ENCODE measurements around the gene DDHD1.

The DDHD1 gene

GRCh38 chr14:53035336-53036210 is 117.5 kb downstream of the DDHD1 start:
- H3K4me3 ChIP-seq (ENCODE audit: low read depth, low read length), result no peak overlapping the region

- no peak overlapping the region for H3K4me3 ChIP-seq (ENCODE audit: low read depth, low read length)
These were observed 118.4 kb downstream of the DDHD1 start for GRCh38 chr14:53034688-53035230.

- H3K4me3 ChIP-seq (ENCODE audit: low read depth, low read length), result no peak overlapping the region
These were observed 119.1 kb downstream of the DDHD1 start for GRCh38 chr14:53034036-53034435.

GRCh38 chr14:53032838-53033390 is 120.2 kb downstream of the DDHD1 start:
- H3K4me3 ChIP-seq (ENCODE audit: low read depth, low read length), result no peak overlapping the region

- H3K4me3 ChIP-seq (ENCODE audit: low read depth, low read length), result no peak overlapping the region
These were observed 120.8 kb downstream of the DDHD1 start for GRCh38 chr14:53032161-53032803.

- no peak overlapping the region for H3K4me3 ChIP-seq (ENCODE audit: low read depth, low read length)
These were observed 125.6 kb downstream of the DDHD1 start for GRCh38 chr14:53027562-53027961.

- H3K4me3 ChIP-seq (ENCODE audit: low read depth, low read length), result no peak overlapping the region
These were observed 126.1 kb downstream of the DDHD1 start for GRCh38 chr14:53027041-53027440.

GRCh38 chr14:53023325-53023724 is 129.8 kb downstream of the DDHD1 start:
- H3K4me3 ChIP-seq (ENCODE audit: low read depth, low read length), result no peak overlapping the region

GRCh38 chr14:53022593-53022992 is 130.5 kb downstream of the DDHD1 start:
- H3K4me3 ChIP-seq (ENCODE audit: low read depth, low read length), result no peak overlapping the region

GRCh38 chr14:53020193-53020932 is 132.8 kb downstream of the DDHD1 start:
- H3K4me3 ChIP-seq (ENCODE audit: low read depth, low read length), result no peak overlapping the region

- no peak overlapping the region for H3K4me3 ChIP-seq (ENCODE audit: low read depth, low read length)
These were observed 133.7 kb downstream of the DDHD1 start for GRCh38 chr14:53019406-53019805.

- H3K4me3 ChIP-seq (ENCODE audit: low read depth, low read length), result no peak overlapping the region
These were observed 135.3 kb downstream of the DDHD1 start for GRCh38 chr14:53017837-53018236.

- H3K4me3 ChIP-seq (ENCODE audit: low read depth, low read length), result no peak overlapping the region
These were observed 136.2 kb downstream of the DDHD1 start for GRCh38 chr14:53016919-53017318.

- H3K4me3 ChIP-seq (ENCODE audit: low read depth, low read length), result no peak overlapping the region
These were observed 136.6 kb downstream of the DDHD1 start for GRCh38 chr14:53016491-53016890.

- H3K4me3 ChIP-seq (ENCODE audit: low read depth, low read length), result no peak overlapping the region
These were observed 142.1 kb downstream of the DDHD1 start for GRCh38 chr14:53011053-53011462.

GRCh38 chr14:53010193-53011040 is 142.7 kb downstream of the DDHD1 start:
- no peak overlapping the region for H3K4me3 ChIP-seq (ENCODE audit: low read depth, low read length)

- no peak overlapping the region for H3K4me3 ChIP-seq (ENCODE audit: low read depth, low read length)
These were observed 146.1 kb downstream of the DDHD1 start for GRCh38 chr14:53006931-53007562.

- H3K4me3 ChIP-seq (ENCODE audit: low read depth, low read length), result no peak overlapping the region
These were observed 148.1 kb downstream of the DDHD1 start for GRCh38 chr14:53004976-53005375.

- H3K4me3 ChIP-seq (ENCODE audit: low read depth, low read length), result no peak overlapping the region
These were observed 149.3 kb downstream of the DDHD1 start for GRCh38 chr14:53003776-53004175.

- no peak overlapping the region for H3K4me3 ChIP-seq (ENCODE audit: low read depth, low read length)
These were observed 150.5 kb downstream of the DDHD1 start for GRCh38 chr14:53002576-53002975.
